ENCODE results near the gene MAP4K4. TPM values are rescaled to one million over a fixed set of nuclear protein-coding genes. Genes with fewer than 3 reads are reported as not detected.

Gene MAP4K4
- total and polyA plus RNA-seq, 4 donors, result 19.7 to 91.7 (median 54.0) TPM

- no peak for TF ChIP-seq CTCF (IDR thresholded peaks at IDR 0.05; ENCODE audit: control extremely low read depth, extremely low read depth)
- ATAC-seq (ENCODE audit: insufficient read depth, low FRiP score) (no peak), DNase-seq (no peak)
- Histone ChIP-seq H3K27me3 (ENCODE audit: control insufficient read depth in 3 of 3, insufficient read depth in 3 of 3, low read length in 2 of 3) (no peaks in the 10 kb centered on the region), H3K4me1 (ENCODE audit: control insufficient read depth in 5 of 5, insufficient read depth in 5 of 5, low read length in 5 of 5) (peaks cover 7 to 50% (median 20%) of the 10 kb centered on the region in 5 donors), H3K9ac (ENCODE audit: insufficient read depth in 1 of 2, low read length in 2 of 2) (no peak overlapping the region), H3K27ac (ENCODE audit: low read depth in 1 of 2, low read length in 1 of 2) (no peak overlapping the region), H3K4me3 (no peak overlapping the region), H3K9me3 (ENCODE audit: control insufficient read depth in 4 of 4, insufficient read depth in 3 of 4, low read length in 3 of 4) (no peaks in the 10 kb centered on the region), H3K36me3 (ENCODE audit: control insufficient read depth in 4 of 4, insufficient read depth in 4 of 4, low read length in 4 of 4) (peaks cover 0 to 5% (median 0%) of the 10 kb centered on the region in 4 donors)
- 78 to 92% methylated on average over 5 of the region's 5 CpGs for WGBS, 2 donors
These were observed 104.8 kb downstream of the MAP4K4 start for GRCh38 chr2:101802329-101802728.

GRCh38 chr2:101803128-101803527 lies 105.6 kb downstream of the MAP4K4 start:
- H3K27ac ChIP-seq (ENCODE audit: low read depth in 1 of 2, low read length in 1 of 2), result no peak overlapping the region
- WGBS, 2 donors, result 92 to 93% methylated on average over 1 of the region's 1 CpG
- no peak for TF ChIP-seq CTCF (IDR thresholded peaks at IDR 0.05; ENCODE audit: control extremely low read depth, extremely low read depth)
- no peaks in the 10 kb centered on the region for H3K27me3 ChIP-seq (ENCODE audit: control insufficient read depth in 3 of 3, insufficient read depth in 3 of 3, low read length in 2 of 3)
- peaks cover 0 to 5% (median 0%) of the 10 kb centered on the region in 4 donors for H3K36me3 ChIP-seq (ENCODE audit: control insufficient read depth in 4 of 4, insufficient read depth in 4 of 4, low read length in 4 of 4)
- no peak for DNase-seq
- H3K9me3 ChIP-seq (ENCODE audit: control insufficient read depth in 4 of 4, insufficient read depth in 3 of 4, low read length in 3 of 4), result no peaks in the 10 kb centered on the region
- H3K4me1 ChIP-seq (ENCODE audit: control insufficient read depth in 5 of 5, insufficient read depth in 5 of 5, low read length in 5 of 5), result peaks cover 10 to 50% (median 20%) of the 10 kb centered on the region in 5 donors
- no peak overlapping the region for H3K4me3 ChIP-seq
- ATAC-seq (ENCODE audit: insufficient read depth, low FRiP score), result no peak
- H3K9ac ChIP-seq (ENCODE audit: insufficient read depth in 1 of 2, low read length in 2 of 2), result no peak overlapping the region

- Histone ChIP-seq H3K9me3 (ENCODE audit: control insufficient read depth in 4 of 4, insufficient read depth in 3 of 4, low read length in 3 of 4) (no peaks in the 10 kb centered on the region), H3K9ac (ENCODE audit: insufficient read depth in 1 of 2, low read length in 2 of 2) (no peak overlapping the region), H3K27me3 (ENCODE audit: control insufficient read depth in 3 of 3, insufficient read depth in 3 of 3, low read length in 2 of 3) (no peaks in the 10 kb centered on the region), H3K4me3 (no peak overlapping the region), H3K27ac (ENCODE audit: low read depth in 1 of 2, low read length in 1 of 2) (no peak overlapping the region), H3K36me3 (ENCODE audit: control insufficient read depth in 4 of 4, insufficient read depth in 4 of 4, low read length in 4 of 4) (peaks cover 0 to 5% (median 0%) of the 10 kb centered on the region in 4 donors), H3K4me1 (ENCODE audit: control insufficient read depth in 5 of 5, insufficient read depth in 5 of 5, low read length in 5 of 5) (peaks cover 12 to 52% (median 20%) of the 10 kb centered on the region in 5 donors)
- DNase-seq, result no peak
- no peak for TF ChIP-seq CTCF (IDR thresholded peaks at IDR 0.05; ENCODE audit: control extremely low read depth, extremely low read depth)
- WGBS, 2 donors, result 60 to 61% methylated on average over 8 of the region's 8 CpGs
- no peak for ATAC-seq (ENCODE audit: insufficient read depth, low FRiP score)
These were observed 106.6 kb downstream of the MAP4K4 start for GRCh38 chr2:101803945-101804696.

Measured in lung (tissue), 12 donors.